Thyroid gland (tissue), 4 donors: ENCODE measurements around the gene ROCK1. TPM values are rescaled to one million over a fixed set of nuclear protein-coding genes. Genes with fewer than 3 reads are reported as not detected.

ENCODE experiments used
- DNase-seq, 2 donors: peaks; one replicate each; pipeline ENCODE4 v3.0.0-alpha.2; 2019
- H3K27ac ChIP-seq, 3 donors: fragments of 200-600 bp; sonication (generic); 1 replicate in 2 of 3; 2 replicates in 1 of 3; pipeline ENCODE4 v1.5.1; 2016 to 2019; ENCODE audit warnings: mild to moderate bottlenecking in 1 of 3, moderate library complexity in 1 of 3
- H3K27me3 ChIP-seq: fragments of 200-600 bp; sonication (generic); one replicate; pipeline ENCODE4 v1.5.1; 2019
- H3K36me3 ChIP-seq, 2 donors: fragments of 200-600 bp; sonication (generic); one replicate each; pipeline ENCODE4 v1.5.1; 2016 to 2019
- H3K4me1 ChIP-seq, 2 donors: fragments of 200-600 bp; sonication (generic); one replicate each; pipeline ENCODE4 v1.5.1; 2017 to 2019
- H3K4me3 ChIP-seq, 3 donors: fragments of 200-600 bp; sonication (generic); replicated peaks in 1 of 3; 1 replicate in 2 of 3; 2 replicates in 1 of 3; pipeline ENCODE4 v1.5.1; 2016; ENCODE audit warnings: mild to moderate bottlenecking in 1 of 3
- H3K9me3 ChIP-seq: fragments of 200-600 bp; sonication (generic); one replicate; pipeline ENCODE4 v1.5.1; 2017
- POLR2A ChIP-seq, 2 donors: fragments of 450-650 bp; IDR thresholded peaks; one replicate each; pipeline ENCODE4 v1.6.1; 2017; ENCODE audit warnings: antibody characterized with exemption in 2 of 2, mild to moderate bottlenecking in 2 of 2, moderate library complexity in 1 of 2
- WGBS, 2 donors: methylation state at CpG; one replicate each; pipeline ENCODE4 v1.1.5; 2017; 5-methylcytosine and 5-hydroxymethylcytosine counted together
- intact Hi-C: fragments of 100-400 bp; cut with DNase I; formaldehyde crosslinking; loops from one replicate; pipeline ENCODE4 v1.15.1; 2023
- total RNA-seq, 4 donors: library from RNA; depleted of rRNA; stranded (reverse); fragments of >200 nt; gene quantifications; one replicate each; pipeline ENCODE4 v1.2.3, GENCODE V29; 2016
- TF ChIP-seq, protein P1 (sequence below), 6 experiments: fragments of 200-600 bp in 3 of 6; fragments of 450-650 bp in 3 of 6; sonication (generic) in 3 of 6; IDR thresholded peaks; one replicate each; pipeline ENCODE4 v1.5.1; 2016 to 2019; ENCODE audit warnings: antibody characterized with exemption in 6 of 6, mild to moderate bottlenecking in 2 of 6, inconsistent platforms in 1 of 6, moderate library complexity in 1 of 6

Gene ROCK1
- total RNA-seq, 4 donors from 2014 or later, result 45.3 to 68.9 (median 57.8) TPM

DNA sequence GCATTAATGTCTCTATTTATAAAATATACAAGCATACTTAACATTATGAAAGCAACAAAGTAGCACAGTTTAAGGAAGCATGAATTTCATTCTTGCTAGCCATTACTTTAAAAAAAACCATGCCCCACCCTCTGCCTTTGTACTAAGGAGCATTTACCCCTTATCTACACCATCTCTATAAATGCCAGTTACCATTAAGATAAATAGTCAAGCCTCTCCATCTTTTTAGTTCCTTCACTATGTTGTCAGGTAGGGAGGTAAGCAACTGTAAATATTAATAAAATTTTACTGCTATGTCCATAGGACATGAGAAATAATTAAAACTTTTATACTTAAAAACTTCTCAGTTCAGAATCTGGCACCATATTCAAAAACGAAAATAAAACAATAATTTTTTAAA, 42.1 kb downstream of the ROCK1 start:
- Histone ChIP-seq H3K36me3 (no peaks in the 10 kb centered on the region), H3K9me3 (no peaks in the 10 kb centered on the region), H3K27ac (no peak overlapping the region), H3K4me1 (peaks cover 2 to 14% of the 10 kb centered on the region in 2 donors), H3K27me3 (no peaks in the 10 kb centered on the region), H3K4me3 (no peak overlapping the region)
- TF ChIP-seq POLR2A (IDR thresholded peaks at IDR 0.05), result no peak
- TF ChIP-seq, protein P1, sequence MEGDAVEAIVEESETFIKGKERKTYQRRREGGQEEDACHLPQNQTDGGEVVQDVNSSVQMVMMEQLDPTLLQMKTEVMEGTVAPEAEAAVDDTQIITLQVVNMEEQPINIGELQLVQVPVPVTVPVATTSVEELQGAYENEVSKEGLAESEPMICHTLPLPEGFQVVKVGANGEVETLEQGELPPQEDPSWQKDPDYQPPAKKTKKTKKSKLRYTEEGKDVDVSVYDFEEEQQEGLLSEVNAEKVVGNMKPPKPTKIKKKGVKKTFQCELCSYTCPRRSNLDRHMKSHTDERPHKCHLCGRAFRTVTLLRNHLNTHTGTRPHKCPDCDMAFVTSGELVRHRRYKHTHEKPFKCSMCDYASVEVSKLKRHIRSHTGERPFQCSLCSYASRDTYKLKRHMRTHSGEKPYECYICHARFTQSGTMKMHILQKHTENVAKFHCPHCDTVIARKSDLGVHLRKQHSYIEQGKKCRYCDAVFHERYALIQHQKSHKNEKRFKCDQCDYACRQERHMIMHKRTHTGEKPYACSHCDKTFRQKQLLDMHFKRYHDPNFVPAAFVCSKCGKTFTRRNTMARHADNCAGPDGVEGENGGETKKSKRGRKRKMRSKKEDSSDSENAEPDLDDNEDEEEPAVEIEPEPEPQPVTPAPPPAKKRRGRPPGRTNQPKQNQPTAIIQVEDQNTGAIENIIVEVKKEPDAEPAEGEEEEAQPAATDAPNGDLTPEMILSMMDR (IDR thresholded peaks at IDR 0.05), result no peak
- 97 to 99% methylated on average over 1 of the region's 1 CpG for WGBS, 2 donors
- no peak for DNase-seq
- intact Hi-C loops, result no loop called here

DNA sequence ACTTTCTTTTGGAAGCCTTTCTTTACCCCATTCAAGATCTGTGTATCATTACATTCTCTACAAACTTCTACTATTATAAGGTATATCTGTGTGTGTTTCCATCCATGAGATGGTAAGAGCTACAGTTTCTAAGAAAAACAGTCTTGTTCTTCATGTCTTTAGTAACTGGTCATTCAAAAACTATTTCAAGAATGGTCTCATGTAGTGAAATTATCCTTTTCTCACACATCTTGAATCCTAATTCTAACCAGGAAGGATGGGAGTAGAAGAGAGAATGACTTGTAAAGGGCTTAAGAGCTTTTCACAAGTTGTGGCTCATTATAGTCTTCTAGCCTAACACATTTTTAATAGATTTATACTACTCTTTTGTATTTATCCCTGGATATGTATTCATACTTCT, 47.3 kb downstream of the ROCK1 start:
- no peaks in the 10 kb centered on the region for H3K27me3 ChIP-seq
- intact Hi-C loops, result no loop called here
- H3K27ac ChIP-seq, result no peak overlapping the region
- no peaks in the 10 kb centered on the region for H3K9me3 ChIP-seq
- no peak for TF ChIP-seq POLR2A (IDR thresholded peaks at IDR 0.05)
- TF ChIP-seq, protein P1 (IDR thresholded peaks at IDR 0.05), result no peak
- DNase-seq, result no peak
- no peak overlapping the region for H3K4me3 ChIP-seq
- H3K36me3 ChIP-seq, result no peaks in the 10 kb centered on the region
- no peaks in the 10 kb centered on the region for H3K4me1 ChIP-seq

DNA sequence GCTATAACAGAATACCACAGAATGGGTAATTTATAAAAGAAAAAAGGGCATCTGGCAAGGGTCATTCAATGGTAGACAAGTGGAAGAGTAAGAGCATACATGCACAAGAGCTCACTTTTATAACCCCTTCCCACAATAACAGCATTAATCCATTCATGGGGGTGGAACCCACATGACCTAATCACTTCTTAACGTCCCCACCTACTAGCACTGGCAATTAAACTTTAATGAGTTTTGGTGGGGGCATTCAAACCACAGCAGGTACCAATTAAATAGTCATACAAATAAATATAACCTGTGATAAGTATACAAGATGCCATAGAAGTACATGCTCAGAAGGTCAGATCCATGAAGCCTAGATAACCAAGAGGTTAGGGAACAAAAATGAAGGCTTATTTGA, 48.6 kb downstream of the ROCK1 start:
- Histone ChIP-seq H3K9me3 (no peaks in the 10 kb centered on the region), H3K36me3 (no peaks in the 10 kb centered on the region), H3K4me1 (no peaks in the 10 kb centered on the region), H3K27me3 (no peaks in the 10 kb centered on the region), H3K27ac (no peak overlapping the region), H3K4me3 (no peak overlapping the region)
- no peak for DNase-seq
- no peak for TF ChIP-seq POLR2A (IDR thresholded peaks at IDR 0.05)
- intact Hi-C loops, result no loop called here
- whole genome bisulfite sequencing, 2 donors, result 68 to 69% methylated on average over 1 of the region's 1 CpG

DNA sequence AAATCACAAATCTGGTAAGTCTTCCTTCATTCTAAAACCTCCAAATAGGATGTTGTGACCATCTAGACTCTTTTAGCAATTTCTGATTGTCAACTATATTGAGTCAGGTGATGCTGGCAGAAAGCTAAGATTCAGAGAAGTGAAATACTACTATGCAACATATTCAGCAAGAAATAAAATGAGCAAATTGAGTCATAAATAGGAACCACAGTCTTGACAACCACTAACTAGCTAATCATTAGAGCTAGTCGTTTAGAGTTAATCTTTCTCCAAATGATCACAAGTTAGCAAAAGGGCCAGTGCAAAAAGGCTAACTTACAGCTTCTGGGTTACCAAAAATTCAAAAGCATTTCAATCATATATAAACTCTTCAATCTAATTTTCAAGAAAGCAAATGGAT, 54.5 kb downstream of the ROCK1 start:
- intact Hi-C loops, result no loop called here
- Histone ChIP-seq H3K27ac (no peak overlapping the region), H3K27me3 (no peaks in the 10 kb centered on the region), H3K36me3 (no peaks in the 10 kb centered on the region), H3K9me3 (no peaks in the 10 kb centered on the region), H3K4me3 (no peak overlapping the region), H3K4me1 (peaks cover 11 to 12% of the 10 kb centered on the region in 2 donors)
- DNase-seq, result no peak
- 92 to 97% methylated on average over 1 of the region's 1 CpG for WGBS, 2 donors
- TF ChIP-seq POLR2A (IDR thresholded peaks at IDR 0.05), result no peak
- TF ChIP-seq, protein P1 (IDR thresholded peaks at IDR 0.05), result no peak

DNA sequence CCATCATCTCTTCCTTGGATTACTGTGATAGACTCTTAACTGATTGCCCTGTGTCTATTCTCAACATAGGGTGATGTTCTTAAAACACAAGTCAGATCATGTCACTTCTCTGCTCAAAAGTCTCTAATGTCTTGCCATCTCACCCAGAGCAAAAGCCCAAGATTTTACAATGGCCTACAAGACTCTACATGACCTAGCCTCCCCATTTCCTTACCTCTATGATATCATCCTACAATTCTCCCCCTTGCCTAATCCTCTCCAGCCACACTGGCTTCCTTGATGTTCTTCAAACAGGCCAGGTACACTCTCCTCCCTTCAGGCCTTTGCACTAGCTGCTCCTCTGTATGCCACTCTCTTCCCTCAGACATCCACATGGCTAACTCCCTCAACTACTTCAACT, 55.1 kb downstream of the ROCK1 start:
- Histone ChIP-seq H3K4me3 (no peak overlapping the region), H3K9me3 (no peaks in the 10 kb centered on the region), H3K27me3 (no peaks in the 10 kb centered on the region), H3K27ac (no peak overlapping the region), H3K36me3 (no peaks in the 10 kb centered on the region), H3K4me1 (peaks cover 12 to 16% of the 10 kb centered on the region in 2 donors)
- DNase-seq, result no peak
- TF ChIP-seq, protein P1 (IDR thresholded peaks at IDR 0.05), result no peak
- no peak for TF ChIP-seq POLR2A (IDR thresholded peaks at IDR 0.05)
- intact Hi-C loops, result no loop called here

DNA sequence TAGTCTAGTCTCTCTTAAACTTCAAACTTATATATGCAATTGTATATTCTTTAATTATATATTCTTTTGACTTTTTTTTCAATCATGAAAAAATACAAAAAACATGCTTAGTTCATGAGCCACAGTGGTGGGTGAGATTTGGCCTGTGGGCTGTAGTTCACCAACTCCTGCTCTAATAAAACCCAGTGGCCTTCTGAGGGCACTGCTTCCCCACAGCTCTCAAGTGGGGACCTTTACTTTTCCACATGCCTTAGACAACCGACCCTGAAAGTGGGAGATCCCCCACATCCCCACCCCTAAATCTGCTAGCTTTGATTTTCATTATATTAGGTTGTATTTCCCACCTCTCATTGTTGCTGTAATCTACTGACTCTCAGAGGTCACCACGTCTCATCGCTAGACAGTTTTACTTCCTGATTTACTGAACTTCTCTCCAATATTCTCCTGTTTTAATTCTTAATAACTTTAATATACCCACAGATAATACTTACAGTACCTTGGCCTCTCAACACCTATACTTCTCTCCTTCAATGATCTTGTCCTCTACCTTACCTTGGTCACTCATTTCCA, 57.3 kb downstream of the ROCK1 start:
- no peaks in the 10 kb centered on the region for H3K36me3 ChIP-seq
- no peaks in the 10 kb centered on the region for H3K9me3 ChIP-seq
- intact Hi-C loops, result no loop called here
- peaks cover 24% of the 10 kb centered on the region in 2 donors for H3K4me1 ChIP-seq
- TF ChIP-seq, protein P1 (IDR thresholded peaks at IDR 0.05), result no peak
- H3K27me3 ChIP-seq, result no peaks in the 10 kb centered on the region
- WGBS, 2 donors, result 75 to 76% methylated on average over 3 of the region's 3 CpGs
- DNase-seq, result no peak
- H3K27ac ChIP-seq, result no peak overlapping the region
- no peak overlapping the region for H3K4me3 ChIP-seq
